HG03558 (cell line): Measurements from ENCODE around the gene BUB1B.
A peak's percentile ranks its signal among the peaks of the same experiment; 100 is the strongest.
"Not testable (repeated sequence)": the region's sequence is repeated elsewhere in the genome, so short reads cannot be mapped to it uniquely, and the experiment has no call there.

Source experiments
- ATAC-seq: cut with Tn5 transposase; IDR thresholded peaks from one replicate; pipeline ENCODE4 v1.9.1; 2021; ENCODE audit warnings: moderate number of reproducible peaks; ENCODE audit not compliant: unreplicated experiment; ENCODE audit errors: extremely low read depth

The BUB1B gene, protein sequence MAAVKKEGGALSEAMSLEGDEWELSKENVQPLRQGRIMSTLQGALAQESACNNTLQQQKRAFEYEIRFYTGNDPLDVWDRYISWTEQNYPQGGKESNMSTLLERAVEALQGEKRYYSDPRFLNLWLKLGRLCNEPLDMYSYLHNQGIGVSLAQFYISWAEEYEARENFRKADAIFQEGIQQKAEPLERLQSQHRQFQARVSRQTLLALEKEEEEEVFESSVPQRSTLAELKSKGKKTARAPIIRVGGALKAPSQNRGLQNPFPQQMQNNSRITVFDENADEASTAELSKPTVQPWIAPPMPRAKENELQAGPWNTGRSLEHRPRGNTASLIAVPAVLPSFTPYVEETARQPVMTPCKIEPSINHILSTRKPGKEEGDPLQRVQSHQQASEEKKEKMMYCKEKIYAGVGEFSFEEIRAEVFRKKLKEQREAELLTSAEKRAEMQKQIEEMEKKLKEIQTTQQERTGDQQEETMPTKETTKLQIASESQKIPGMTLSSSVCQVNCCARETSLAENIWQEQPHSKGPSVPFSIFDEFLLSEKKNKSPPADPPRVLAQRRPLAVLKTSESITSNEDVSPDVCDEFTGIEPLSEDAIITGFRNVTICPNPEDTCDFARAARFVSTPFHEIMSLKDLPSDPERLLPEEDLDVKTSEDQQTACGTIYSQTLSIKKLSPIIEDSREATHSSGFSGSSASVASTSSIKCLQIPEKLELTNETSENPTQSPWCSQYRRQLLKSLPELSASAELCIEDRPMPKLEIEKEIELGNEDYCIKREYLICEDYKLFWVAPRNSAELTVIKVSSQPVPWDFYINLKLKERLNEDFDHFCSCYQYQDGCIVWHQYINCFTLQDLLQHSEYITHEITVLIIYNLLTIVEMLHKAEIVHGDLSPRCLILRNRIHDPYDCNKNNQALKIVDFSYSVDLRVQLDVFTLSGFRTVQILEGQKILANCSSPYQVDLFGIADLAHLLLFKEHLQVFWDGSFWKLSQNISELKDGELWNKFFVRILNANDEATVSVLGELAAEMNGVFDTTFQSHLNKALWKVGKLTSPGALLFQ

DNA sequence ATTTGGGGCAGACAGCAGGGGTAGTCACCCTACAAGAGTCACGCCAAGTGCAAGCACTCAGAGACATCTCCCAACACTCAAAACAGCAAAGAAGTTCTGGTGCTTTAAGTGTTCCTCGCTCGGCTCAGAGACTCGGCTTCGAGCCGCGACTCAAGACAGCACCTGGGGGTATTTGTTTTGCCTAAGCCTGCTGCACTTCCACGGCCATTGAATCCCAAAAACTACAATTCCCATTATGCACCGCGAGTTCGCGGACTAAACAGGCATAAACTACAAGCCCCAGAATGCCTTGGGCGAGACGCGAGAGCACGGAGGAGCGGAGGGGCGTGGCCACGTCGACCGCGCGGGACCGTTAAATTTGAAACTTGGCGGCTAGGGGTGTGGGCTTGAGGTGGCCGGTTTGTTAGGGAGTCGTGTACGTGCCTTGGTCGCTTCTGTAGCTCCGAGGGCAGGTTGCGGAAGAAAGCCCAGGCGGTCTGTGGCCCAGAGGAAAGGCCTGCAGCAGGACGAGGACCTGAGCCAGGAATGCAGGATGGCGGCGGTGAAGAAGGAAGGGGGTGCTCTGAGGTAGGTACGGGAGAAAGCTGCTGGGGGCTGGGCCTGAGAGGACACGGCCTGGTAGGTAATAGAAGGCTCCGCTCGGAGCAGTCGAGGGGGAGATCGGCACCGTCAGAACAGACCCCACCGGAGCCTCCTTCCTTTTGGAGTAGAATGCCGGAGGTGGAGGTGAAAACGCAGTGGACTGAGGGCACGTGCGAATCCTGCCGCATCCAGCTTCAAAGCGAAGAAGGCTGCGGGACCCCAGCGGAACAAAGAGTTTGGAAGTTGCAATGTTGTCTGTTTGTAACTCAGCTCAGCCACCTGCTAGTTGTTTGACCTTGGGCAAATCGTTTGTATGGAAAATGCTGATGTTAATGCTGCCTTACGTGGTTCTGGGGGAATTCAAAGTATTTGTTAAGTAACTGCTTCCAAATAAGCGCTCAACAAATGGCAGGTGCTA is at the start of gene BUB1B:
BUB1B (plus strand) TSS at position 381 of the 1,000 bp plus-strand sequence; CDS start at position 533, 152 bp downstream.
- ATAC-seq, result peak; percentile 80

DNA sequence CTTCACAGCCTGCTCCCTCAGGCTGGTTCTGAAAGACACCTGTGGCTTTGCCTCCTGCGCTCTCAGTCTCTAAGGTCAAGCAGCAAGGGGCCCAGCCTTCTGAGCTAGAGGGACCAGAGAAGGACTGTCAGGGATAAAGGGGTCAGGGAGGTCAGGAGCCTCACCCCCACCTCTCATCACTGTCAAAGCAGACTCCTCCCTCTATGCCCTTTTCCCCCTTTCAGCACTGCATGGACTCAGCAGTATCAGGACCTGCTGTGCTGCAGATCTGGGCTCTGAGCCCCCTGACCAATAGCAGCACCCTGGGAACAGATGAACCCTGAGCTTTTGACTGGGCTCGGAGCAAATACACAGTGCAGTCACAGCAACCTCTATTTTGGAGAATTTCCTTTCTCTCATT is 49.0 kb upstream of the BUB1B start:
- no peak for ATAC-seq

DNA sequence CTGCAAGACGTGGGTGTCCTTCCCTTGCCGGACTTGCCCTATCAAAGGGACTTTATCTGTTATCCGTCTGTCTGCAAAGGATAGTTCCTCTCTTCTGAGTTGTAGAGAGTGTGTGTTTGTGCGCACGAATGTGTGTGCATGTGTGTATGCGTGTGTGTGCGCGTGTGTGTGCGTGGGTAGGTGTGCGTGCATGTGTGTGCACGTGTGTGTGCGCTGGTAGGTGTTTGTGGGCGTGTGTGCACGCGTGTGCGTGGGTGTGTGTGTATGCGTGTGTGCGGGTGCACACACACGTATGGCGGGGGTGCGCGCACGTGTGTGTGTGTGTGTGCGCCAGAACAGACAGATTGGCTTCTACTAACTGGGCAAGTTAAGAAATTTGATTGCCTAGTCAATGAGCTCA is 48.1 kb upstream of the BUB1B start:
- no peak for ATAC-seq

DNA sequence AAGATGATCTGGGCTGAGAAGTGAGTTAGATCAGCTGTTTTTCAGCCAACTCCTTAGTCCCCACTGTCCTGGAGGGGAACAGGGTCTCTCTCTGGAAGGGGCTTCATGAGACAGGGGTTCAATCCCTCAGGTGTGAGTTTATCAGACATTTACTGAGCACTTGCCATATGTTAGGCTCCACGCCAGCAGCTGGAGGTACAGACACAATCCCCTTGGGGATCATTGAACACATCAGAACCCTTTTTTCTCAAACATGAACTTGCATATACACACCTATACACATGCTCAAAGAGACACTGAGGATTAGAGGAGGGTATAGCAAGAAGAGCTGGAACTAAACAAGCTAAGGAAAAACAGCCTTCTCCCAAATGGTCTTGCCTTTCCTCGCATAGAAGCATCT is 46.7 kb upstream of the BUB1B start:
- no peak for ATAC-seq

DNA sequence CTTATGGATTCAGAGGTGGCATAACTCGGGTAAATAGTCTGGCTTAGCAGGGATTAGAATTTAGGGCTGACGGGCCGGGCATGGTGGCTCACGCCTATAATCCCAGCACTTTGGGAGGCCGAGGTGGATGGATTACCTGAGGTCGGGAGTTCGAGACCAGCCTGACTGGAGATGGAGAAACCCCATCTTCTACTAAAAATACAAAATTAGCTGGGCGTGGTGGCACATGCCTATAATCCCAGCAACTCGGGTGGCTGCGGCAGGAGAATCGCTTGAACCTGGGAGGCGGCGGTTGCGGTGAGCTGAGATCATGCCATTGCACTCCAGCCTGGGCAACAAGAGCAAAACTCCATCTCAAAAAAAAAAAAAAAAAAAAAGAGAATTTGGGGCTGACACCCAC is 45.8 kb upstream of the BUB1B start:
- ATAC-seq, result not testable (repeated sequence)

DNA sequence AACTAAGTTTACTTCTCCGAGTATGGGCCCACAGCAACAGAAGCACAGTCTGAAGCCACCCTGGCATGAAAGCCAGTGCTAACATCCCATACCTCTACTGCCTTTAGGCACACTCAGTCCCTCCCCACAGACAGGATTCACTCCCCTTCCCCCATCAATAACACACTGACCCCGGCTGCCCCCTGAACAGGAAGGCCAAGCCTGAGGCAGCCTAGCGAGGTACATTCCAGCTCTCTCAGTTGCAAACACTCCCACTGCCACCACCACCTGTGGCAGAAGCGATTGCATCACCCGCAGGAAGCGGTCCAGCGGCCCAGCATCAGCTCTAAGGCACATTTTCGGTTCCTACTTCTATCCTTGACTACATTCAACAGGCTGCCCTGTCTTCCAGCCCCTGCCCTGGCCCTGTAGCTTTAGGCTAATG is 45.2 kb upstream of the BUB1B start:
- no peak for ATAC-seq

DNA sequence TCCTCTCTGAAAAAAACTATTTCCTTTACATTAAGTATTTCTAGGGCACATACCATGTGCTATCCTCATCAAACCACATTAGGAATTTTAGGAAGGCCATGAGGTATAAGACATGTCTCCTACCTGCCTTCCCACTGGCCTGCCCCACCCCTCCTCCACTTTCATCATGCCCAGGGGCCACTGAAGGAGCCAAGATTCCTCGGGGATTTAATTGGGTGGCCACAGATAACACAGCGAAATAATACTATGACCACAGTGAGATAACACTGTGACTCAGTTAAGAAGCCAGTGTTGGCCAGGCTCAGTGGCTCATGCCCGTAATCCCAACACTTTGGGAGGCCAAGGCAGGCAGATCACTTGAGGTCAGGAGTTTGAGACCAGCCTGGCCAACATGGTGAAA is 42.4 kb upstream of the BUB1B start:
- ATAC-seq, result no peak

DNA sequence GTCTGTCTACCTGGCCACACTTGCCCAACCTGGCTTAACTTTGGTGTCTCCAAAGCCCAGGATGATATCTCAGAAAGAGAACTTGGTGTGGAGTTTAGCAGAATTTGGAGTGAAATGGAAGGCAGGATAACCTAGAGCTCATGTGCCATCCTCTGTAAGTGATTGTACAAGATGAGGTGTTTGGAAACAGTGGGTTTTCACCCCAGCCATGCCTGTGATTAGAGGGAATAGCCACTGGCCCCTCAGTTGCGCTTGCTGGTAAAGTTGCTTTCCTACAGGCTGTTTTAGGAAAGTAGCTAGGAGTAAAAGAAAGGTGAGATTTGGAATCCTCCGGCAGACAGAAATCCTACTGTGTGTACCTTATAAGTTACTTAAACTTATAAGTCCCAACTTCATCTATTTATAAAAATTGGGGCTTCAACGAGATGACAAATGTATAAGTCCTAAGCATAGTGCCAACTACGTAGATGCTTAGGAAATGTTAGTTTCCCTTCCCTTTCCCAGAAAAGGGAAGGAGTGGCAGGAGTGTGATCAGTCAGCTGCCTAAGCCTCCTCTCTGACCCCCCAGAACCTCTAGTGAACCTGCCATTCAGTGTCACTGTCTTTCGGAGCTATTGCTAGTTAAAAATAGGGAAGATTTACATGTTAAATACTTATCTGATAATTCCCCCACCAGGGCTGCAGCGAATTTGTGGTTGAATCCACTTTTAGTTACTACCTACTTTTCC is 38.8 kb upstream of the BUB1B start:
- ATAC-seq, result no peak

DNA sequence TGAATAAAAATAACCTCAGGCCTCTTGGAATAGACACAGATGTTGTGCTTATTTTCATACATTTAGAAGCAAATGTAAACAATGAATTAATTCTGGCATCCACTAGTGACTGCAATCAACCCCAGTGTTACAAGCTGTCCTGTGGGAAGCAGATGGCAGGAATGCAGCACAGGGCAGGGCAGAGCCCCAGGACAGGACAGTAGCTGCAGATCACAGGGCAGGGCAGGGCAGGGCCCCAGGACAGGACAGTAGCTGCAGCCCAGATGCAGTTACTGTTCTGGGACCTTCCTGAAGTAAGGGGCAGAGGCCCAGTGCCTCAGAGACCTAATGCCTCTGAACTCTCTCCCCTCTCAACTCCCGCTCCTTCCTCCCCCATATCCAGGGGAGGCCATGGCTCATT is 37.9 kb upstream of the BUB1B start:
- not testable (repeated sequence) for ATAC-seq

DNA sequence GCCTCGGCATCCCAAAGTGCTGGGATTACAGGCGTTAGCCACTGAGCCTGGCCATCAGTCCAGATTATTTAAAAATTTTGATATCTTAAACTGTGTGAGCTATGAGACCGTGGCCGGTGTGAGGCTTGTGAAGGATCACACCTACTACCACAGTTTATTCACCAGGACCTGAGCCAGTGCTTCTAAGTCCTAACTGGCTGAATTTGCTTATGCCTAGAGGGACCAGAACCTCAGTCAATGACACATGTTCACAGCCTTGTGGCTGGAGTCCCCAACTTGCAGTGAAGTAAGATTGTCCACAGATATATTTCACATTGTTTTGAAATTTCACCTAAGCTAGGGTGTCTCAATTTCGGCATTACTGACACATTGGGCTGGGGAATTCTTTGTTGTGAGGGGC is 37.0 kb upstream of the BUB1B start:
- ATAC-seq, result not testable (repeated sequence)

DNA sequence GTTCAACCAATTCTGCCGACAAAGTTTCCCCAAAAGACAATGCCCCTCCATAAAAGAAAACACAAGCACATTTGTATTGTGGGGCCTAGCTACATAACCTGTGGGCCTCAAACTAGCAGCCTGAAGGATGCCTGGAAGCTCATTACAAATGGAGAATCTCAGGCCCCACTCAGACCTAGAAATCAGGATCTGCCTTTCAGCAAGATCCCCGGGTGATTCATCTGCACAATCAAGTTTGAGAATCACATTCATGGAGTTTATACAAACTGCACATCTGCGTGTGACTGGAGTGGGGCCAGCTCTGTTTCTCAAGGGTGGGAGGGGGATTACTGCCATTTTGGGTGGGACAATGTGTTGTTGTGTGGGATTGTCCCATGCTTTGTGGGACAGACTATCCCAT is 36.5 kb upstream of the BUB1B start:
- not testable (repeated sequence) for ATAC-seq

DNA sequence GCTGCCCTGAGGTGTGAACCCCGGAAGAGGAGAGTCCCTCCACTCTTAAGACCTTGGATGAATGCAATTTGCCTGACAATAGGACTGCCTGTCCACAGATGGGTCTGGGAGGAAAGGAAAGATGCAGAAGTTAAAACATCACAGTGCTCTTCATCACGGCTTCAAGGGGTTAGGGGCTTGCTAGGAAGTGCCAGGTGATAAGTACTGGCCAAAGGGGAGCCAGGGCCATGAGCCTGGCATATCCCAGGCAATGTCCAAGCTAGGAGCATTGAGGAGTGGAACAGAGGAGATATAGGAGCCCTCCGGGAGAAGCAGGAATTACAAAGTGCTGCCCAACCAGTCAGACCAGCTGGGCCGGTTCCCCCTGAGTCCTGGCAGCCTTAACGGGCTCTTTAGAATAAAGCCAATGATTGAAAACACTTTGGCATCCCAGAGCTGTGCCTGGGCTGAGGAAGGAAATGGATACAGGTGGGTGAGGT is 36.0 kb upstream of the BUB1B start:
- not testable (repeated sequence) for ATAC-seq

DNA sequence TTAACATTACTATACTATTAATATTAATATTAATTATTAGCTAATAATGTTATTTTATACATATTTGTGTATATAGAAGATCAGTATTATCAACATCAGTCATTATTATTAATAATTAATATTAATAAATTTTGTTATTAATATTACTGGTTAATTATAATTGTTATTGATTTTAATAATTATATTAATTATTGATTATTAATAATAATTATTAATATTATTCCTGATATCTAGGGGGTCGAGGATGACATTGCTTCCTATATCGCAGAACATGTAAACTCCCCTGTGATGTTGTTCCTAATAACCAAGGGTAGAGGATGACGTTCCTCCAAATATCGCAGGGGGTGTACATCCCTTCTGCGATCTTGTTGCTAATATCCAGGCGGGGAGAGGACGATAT is 34.9 kb upstream of the BUB1B start:
- ATAC-seq, result no peak

DNA sequence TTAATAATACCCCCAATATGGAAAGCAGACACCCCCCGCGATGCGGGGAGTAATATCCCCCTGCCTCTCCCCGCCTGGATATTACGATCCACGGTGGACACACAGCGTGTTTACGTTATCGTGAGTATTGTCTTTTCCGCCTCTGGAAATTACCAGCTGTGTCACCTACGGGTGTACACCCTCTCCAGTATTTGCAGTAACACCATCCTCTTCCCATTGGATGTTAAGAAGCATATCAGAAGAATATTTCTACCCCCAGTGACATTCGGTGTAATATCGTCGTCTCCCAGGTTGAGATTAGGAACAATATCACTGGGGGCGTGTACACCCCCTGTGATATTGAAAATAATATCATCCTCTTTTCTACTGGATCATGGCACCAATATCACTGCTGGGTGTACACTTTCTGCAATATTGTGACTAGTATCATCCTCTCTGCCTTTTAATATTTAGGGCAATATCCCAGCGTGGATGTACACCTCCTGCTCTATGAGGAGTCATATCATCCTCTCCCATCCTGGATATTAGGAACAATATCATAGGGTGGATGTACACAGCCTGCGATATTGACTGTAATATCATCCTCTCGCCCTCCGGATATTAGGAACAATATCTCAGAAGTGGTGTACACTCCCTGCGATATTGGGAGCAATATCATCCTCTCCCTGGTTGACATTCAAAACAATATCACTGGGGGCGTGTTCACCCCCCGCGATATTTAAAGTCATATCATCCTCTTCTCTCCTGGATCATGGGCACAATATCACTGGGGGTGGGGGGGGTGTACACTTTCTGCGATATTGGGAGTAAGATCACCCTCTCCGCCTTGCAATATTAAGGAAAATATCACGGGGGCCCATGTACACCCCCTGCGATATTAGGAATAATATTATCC is 31.9 kb upstream of the BUB1B start:
- ATAC-seq, result no peak

DNA sequence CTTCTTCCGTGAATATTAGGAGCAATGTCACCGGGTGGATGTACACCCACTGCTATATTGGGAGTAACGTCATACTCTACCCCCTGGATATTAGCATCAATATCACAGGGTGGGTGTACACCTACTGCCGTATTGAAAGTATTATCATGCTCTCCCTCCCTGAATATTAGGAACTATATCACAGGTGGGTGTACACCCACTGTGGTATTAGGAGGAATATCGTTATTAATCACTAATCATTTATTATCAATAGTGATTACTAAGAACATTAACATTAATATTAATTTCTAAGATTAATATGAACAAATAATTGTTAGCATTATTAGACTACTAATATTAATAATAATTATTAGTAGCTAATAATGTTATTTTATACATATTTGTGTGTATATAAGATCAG is 30.8 kb upstream of the BUB1B start:
- ATAC-seq, result no peak

DNA sequence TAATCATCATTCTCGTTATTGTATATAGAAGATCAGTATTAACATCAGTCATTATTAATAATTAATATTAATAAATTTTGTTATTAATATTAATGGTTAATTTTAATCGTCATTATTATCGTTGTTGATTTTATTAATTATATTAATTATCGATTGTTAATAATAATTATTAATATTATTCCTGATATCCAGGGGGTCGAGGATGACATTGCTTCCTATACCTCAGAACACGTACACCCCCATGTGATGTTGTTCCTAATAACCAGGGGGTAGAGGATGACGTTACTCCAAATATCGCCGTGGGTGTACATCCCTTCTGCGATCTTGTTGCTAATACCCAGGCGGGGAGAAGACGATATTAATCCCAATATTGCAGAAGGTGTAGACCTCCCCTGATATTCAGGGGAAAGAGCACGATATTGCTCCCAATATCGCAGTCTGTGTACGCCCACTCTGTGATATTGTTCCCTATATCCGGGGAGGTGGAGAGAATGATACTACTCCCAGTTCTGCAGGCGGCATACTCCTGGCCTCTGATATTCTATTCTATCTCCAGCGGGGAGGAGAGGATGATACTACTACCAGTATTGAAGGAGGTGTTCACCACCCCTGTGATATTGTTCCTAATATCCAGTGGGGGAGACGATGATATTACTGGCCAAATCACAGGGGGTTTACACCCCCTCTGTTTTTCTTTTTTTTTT is 29.9 kb upstream of the BUB1B start:
- no peak for ATAC-seq

DNA sequence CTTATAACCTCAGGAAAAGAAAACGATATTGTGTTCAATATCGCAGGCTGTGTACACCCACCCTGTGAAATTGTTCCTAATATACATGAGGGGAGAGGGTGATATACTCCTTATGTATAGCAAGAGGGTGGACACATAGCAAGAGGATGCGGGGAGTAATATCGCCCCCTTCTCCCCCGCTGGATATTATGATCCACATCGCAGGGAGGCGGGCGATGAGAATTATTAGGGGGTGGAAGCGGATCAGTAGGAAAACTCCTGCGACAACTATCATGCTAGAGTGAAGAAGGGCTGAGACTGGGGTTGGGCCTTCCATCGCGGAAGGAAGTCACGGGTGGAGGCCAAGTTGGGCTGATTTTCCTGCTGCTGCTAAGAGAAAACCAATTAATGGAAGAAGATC is 27.3 kb upstream of the BUB1B start:
- no peak for ATAC-seq
